Vagina (tissue), 2 donors: ENCODE results near the gene NALCN. TPM values are rescaled to one million over a fixed set of nuclear protein-coding genes. Genes with fewer than 3 reads are reported as not detected.

Experiments
- DNase-seq, 2 donors: peaks; one replicate each; pipeline ENCODE4 v3.0.0-alpha.2; 2017; ENCODE audit errors: extremely low spot score in 2 of 2
- H3K27ac ChIP-seq: fragments of 200-600 bp; sonication (generic); one replicate; pipeline ENCODE4 v1.5.1; 2019
- H3K27me3 ChIP-seq: fragments of 200-600 bp; sonication (generic); one replicate; pipeline ENCODE4 v1.5.1; 2019
- H3K36me3 ChIP-seq, 2 donors: fragments of 200-600 bp; sonication (generic); one replicate each; pipeline ENCODE4 v1.5.1; 2017 to 2019
- H3K4me1 ChIP-seq: fragments of 200-600 bp; sonication (generic); one replicate; pipeline ENCODE4 v1.5.1; 2019
- H3K4me3 ChIP-seq, 2 donors: fragments of 200-600 bp; sonication (generic); 1 replicate in 1 of 2; 2 replicates in 1 of 2; pipeline ENCODE4 v1.5.1; 2016 to 2019
- H3K9me3 ChIP-seq: fragments of 200-600 bp; sonication (generic); one replicate; pipeline ENCODE4 v1.5.1; 2019
- POLR2A ChIP-seq, 2 donors: fragments of 450-650 bp; IDR thresholded peaks; one replicate each; pipeline ENCODE4 v1.6.1; 2017; ENCODE audit warnings: antibody characterized with exemption in 2 of 2, mild to moderate bottlenecking in 2 of 2, moderate library complexity in 2 of 2
- POLR2AphosphoS5 ChIP-seq, 2 donors: sonication (generic); formaldehyde crosslinking; IDR thresholded peaks; one replicate each; pipeline ENCODE4 v1.9.0; 2017; ENCODE audit warnings: antibody characterized with exemption in 2 of 2, mild to moderate bottlenecking in 2 of 2, low read depth in 1 of 2; ENCODE audit not compliant: insufficient read depth in 1 of 2
- intact Hi-C: fragments of 100-400 bp; cut with DNase I; formaldehyde crosslinking; loops from one replicate; pipeline ENCODE4 v1.15.1; 2023
- total RNA-seq: library from RNA; depleted of rRNA; stranded (reverse); fragments of >200 nt; gene quantifications from one replicate; pipeline ENCODE4 v1.2.3, GENCODE V29; 2016
- TF ChIP-seq, protein P1 (sequence below), 3 experiments: fragments of 450-650 bp in 2 of 3; fragments of 200-600 bp in 1 of 3; sonication (generic) in 1 of 3; IDR thresholded peaks; one replicate each; pipeline ENCODE4 v1.5.1; 2017 to 2019; ENCODE audit warnings: antibody characterized with exemption in 3 of 3, mild to moderate bottlenecking in 2 of 3, moderate library complexity in 2 of 3

The NALCN gene
- total RNA-seq, 1 donor from 2014 or later: 1.7 TPM

DNA sequence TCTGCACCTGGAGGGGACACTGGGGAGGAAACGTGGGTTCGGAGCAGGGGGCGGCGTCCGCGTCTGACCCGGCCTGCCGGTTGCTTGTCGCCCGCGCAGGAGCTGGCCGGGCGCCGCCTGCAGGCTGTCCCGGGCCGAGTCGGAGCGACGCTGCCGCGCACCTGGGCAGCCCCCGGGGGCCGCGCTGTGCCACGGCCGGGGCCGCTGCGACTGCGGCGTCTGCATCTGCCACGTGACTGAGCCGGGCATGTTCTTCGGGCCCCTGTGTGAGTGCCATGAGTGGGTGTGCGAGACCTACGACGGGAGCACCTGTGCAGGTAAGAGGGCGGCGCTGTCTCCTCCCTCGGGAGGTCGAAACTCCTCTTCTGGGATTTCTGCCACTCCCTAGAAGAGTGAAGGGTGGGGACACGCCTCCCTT is 37.5 kb upstream of the NALCN start:
- peak overlapping the region; percentile 51 for H3K27ac ChIP-seq
- H3K4me1 ChIP-seq: peaks cover 22% of the 10 kb centered on the region
- H3K4me3 ChIP-seq: peak overlapping the region; percentile 50 to 54
- H3K36me3 ChIP-seq: no peaks in the 10 kb centered on the region
- intact Hi-C loops: no loop called here
- no peaks in the 10 kb centered on the region for H3K9me3 ChIP-seq
- no peaks in the 10 kb centered on the region for H3K27me3 ChIP-seq
- TF ChIP-seq, protein P1, sequence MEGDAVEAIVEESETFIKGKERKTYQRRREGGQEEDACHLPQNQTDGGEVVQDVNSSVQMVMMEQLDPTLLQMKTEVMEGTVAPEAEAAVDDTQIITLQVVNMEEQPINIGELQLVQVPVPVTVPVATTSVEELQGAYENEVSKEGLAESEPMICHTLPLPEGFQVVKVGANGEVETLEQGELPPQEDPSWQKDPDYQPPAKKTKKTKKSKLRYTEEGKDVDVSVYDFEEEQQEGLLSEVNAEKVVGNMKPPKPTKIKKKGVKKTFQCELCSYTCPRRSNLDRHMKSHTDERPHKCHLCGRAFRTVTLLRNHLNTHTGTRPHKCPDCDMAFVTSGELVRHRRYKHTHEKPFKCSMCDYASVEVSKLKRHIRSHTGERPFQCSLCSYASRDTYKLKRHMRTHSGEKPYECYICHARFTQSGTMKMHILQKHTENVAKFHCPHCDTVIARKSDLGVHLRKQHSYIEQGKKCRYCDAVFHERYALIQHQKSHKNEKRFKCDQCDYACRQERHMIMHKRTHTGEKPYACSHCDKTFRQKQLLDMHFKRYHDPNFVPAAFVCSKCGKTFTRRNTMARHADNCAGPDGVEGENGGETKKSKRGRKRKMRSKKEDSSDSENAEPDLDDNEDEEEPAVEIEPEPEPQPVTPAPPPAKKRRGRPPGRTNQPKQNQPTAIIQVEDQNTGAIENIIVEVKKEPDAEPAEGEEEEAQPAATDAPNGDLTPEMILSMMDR (IDR thresholded peaks at IDR 0.05): no peak
- TF ChIP-seq POLR2A (IDR thresholded peaks at IDR 0.05) (no peak), POLR2AphosphoS5 (IDR thresholded peaks at IDR 0.05; ENCODE audit: insufficient read depth in 1 of 2, low read depth in 1 of 2) (no peak)
- DNase-seq: no peak

DNA sequence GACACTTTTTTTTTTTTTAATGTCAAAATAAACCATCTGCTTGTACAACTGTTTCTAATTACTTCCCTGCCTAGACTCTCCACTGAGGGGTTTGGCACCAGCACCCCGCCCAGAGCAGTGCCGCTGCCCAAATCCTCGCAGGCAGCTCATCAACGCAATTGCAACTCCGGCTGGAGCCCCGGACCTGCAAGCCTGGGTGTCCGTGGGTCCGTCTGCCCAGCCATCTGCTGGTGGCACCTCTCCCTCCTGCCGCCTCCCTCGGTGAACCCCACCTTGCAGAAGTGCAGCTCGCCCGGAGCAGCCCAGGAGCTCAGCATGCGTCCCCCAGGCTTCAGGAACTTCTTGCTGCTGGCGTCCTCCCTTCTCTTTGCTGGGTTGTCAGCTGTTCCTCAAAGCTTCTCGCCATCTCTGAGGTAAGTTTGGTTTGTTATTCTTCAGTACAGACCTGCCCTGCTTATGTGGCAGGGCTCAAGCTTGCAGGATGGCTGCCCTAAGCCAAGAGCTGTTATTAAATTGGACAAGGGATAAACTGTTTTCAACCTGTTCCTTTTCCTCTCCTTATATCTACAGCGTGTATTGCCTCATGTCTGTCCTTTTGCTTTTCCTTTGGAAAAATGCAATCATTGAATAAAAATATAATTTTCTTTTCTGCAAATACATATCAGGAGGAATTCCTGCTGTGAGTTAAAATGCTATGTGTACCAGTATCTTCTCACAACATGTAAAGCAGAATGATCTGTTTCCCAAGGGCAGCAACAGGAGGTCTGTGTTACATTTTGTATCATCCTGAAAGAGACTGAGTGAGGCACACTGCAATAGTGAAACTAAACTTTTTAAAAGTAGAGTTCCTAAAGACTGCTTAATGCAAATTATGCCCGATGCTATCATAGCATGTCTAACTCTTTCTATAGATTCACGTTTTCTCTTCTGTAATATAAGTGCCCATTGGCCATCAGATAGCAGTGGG is 36.5 kb upstream of the NALCN start, which contains the start of gene ITGBL1:
Gene ITGBL1, plus strand, starts transcription at position 157 of the 967 bp plus-strand sequence. Its CDS starts 159 bp downstream, at position 316.
- peak within 1 kb of the TSS; percentile 50 to 54 for H3K4me3 ChIP-seq
- H3K27ac ChIP-seq: peak within 1 kb of the TSS; percentile 63
- no peaks in the 10 kb centered on the region for H3K27me3 ChIP-seq
- no peak for DNase-seq
- no peak for TF ChIP-seq POLR2A (IDR thresholded peaks at IDR 0.05)
- TF ChIP-seq POLR2AphosphoS5 (IDR thresholded peaks at IDR 0.05; ENCODE audit: insufficient read depth in 1 of 2, low read depth in 1 of 2): peak in 1 of 2 donors; percentile 17
- TF ChIP-seq, protein P1 (IDR thresholded peaks at IDR 0.05): no peak
- no peaks in the 10 kb centered on the region for H3K36me3 ChIP-seq
- intact Hi-C loops: no loop called here
- peaks cover 22% of the 10 kb centered on the region for H3K4me1 ChIP-seq
- no peaks in the 10 kb centered on the region for H3K9me3 ChIP-seq

DNA sequence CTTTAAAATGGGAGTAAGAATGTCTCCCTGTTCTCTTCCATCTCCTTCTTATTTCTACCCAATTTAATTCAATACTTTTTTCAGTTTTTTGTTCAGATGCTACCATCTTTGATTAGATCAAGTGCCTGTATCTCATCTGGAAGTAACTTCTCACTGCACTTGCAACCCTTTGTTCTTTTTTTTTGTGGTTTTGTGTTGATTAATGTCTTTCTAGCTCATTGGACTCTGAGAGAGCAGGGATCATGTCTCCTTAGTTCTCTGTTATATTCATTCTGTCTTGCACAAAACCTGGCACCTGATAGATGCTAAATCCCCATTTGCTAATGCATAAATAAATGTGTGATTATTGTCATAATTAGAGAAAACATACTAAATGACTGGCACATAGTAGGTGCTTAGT is 35.3 kb upstream of the NALCN start:
- TF ChIP-seq, protein P1 (IDR thresholded peaks at IDR 0.05): no peak
- no peak for TF ChIP-seq POLR2A (IDR thresholded peaks at IDR 0.05)
- TF ChIP-seq POLR2AphosphoS5 (IDR thresholded peaks at IDR 0.05; ENCODE audit: insufficient read depth in 1 of 2, low read depth in 1 of 2): no peak
- DNase-seq: no peak
- Histone ChIP-seq H3K36me3 (no peaks in the 10 kb centered on the region), H3K27me3 (no peaks in the 10 kb centered on the region), H3K4me1 (peaks cover 20% of the 10 kb centered on the region), H3K27ac (no peak overlapping the region), H3K4me3 (no peak overlapping the region), H3K9me3 (no peaks in the 10 kb centered on the region)
- intact Hi-C loops: no loop called here

DNA sequence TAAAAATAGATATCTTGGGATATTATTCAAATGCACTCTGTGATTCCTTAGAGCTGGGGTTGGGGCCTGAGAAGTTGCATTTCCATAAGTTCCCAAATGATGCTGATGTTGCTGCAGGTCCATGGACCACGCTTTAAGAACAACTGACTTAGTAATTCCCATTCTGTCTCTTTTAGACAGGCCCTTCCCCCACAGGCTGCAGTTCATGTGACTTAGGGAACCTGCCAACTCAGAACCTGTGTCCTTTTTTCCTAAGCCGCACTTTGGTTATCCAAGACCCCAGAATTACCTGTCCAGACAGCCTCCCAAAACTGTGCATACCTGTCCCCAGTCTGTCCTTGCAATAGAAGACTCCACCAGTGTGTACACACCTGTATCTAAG is 34.4 kb upstream of the NALCN start:
- no peak overlapping the region for H3K27ac ChIP-seq
- H3K36me3 ChIP-seq: no peaks in the 10 kb centered on the region
- TF ChIP-seq POLR2AphosphoS5 (IDR thresholded peaks at IDR 0.05; ENCODE audit: insufficient read depth in 1 of 2, low read depth in 1 of 2) (no peak), POLR2A (IDR thresholded peaks at IDR 0.05) (no peak)
- TF ChIP-seq, protein P1 (IDR thresholded peaks at IDR 0.05): no peak
- H3K4me3 ChIP-seq: no peak overlapping the region
- DNase-seq: no peak
- peaks cover 13% of the 10 kb centered on the region for H3K4me1 ChIP-seq
- H3K27me3 ChIP-seq: no peaks in the 10 kb centered on the region
- no peaks in the 10 kb centered on the region for H3K9me3 ChIP-seq
- intact Hi-C loops: no loop called here
